ENCODE measurements around the gene MACROD1. TPM values are rescaled to one million over a fixed set of nuclear protein-coding genes. Genes with fewer than 3 reads are reported as not detected.

Gene MACROD1
- total and polyA plus RNA-seq, 9 of the 15 experiments (the other 6 are each of a cell fraction or from before 2014, with no cell fraction given) = 1.1 to 60.0 (median 26.4) TPM

- TF ChIP-seq NCOA2 (IDR thresholded peaks at IDR 0.05; ENCODE audit: partially characterized antibody in 2 of 2) (no peak), SRSF3 (IDR thresholded peaks at IDR 0.05; ENCODE audit: insufficient read depth, low read length) (0 out of 2 replicates have a peak, but pooled peaks have one; percentile 68), TCF7 (IDR thresholded peaks at IDR 0.05; ENCODE audit: borderline replicate concordance) (no peak), ZNF778 (CRISPR knock-in tag; IDR thresholded peaks at IDR 0.05) (no peak), SIN3A (IDR thresholded peaks at IDR 0.05; ENCODE audit: borderline replicate concordance in 2 of 2, control insufficient read depth in 1 of 2, low read depth in 2 of 2, low read length in 2 of 2) (peak; percentile 51 to 79; a peak in 2 of 4 replicates), TAF7 (tag; IDR thresholded peaks at IDR 0.05) (peak; percentile 82), ZNF408 (CRISPR knock-in tag; IDR thresholded peaks at IDR 0.05; ENCODE audit: low read depth) (no peak), TFAM (CRISPR knock-in tag; conservative IDR thresholded peaks at IDR 0.05) (no peak), ZBTB1 (CRISPR knock-in tag; IDR thresholded peaks at IDR 0.05; ENCODE audit: borderline replicate concordance, low read depth) (0 out of 2 replicates have a peak, but pooled peaks have one; percentile 18), MCM5 (IDR thresholded peaks at IDR 0.05; ENCODE audit: low read depth) (no peak), ZNF143 (CRISPR knock-in tag; IDR thresholded peaks at IDR 0.05) (no peak), ZNF695 (CRISPR knock-in tag; IDR thresholded peaks at IDR 0.05) (no peak), KLF1 (tag; IDR thresholded peaks at IDR 0.05) (no peak), ZC3H8 (IDR thresholded peaks at IDR 0.05) (no peak), KHSRP (IDR thresholded peaks at IDR 0.05) (no peak), IRF1 (CRISPR knock-in tag; IDR thresholded peaks at IDR 0.05; ENCODE audit: borderline replicate concordance) (no peak), POLR2AphosphoS5 (IDR thresholded peaks at IDR 0.05; ENCODE audit: control insufficient read depth, insufficient read depth, low read depth, low read length) (peak; percentile 90), MNT (conservative IDR thresholded peaks at IDR 0.05) (peak in 1 of 2 experiments; percentile 80; a peak in 2 of 4 replicates), NR2F6 (CRISPR knock-in tag; IDR thresholded peaks at IDR 0.05) (no peak), MYNN (IDR thresholded peaks at IDR 0.05) (0 out of 2 replicates have a peak, but pooled peaks have one; percentile 38), MYNN (CRISPR knock-in tag; IDR thresholded peaks at IDR 0.05) (no peak), FOXA1 (IDR thresholded peaks at IDR 0.05; ENCODE audit: borderline replicate concordance) (no peak), NFIC (IDR thresholded peaks at IDR 0.05) (peak; percentile 46), FUS (optimal IDR thresholded peaks at IDR 0.05; ENCODE audit: low read depth, low read length) (no peak), GABPA (tag; conservative IDR thresholded peaks at IDR 0.05; ENCODE audit: low read depth) (peak; percentile 98)
- TF ChIP-seq, protein P1, sequence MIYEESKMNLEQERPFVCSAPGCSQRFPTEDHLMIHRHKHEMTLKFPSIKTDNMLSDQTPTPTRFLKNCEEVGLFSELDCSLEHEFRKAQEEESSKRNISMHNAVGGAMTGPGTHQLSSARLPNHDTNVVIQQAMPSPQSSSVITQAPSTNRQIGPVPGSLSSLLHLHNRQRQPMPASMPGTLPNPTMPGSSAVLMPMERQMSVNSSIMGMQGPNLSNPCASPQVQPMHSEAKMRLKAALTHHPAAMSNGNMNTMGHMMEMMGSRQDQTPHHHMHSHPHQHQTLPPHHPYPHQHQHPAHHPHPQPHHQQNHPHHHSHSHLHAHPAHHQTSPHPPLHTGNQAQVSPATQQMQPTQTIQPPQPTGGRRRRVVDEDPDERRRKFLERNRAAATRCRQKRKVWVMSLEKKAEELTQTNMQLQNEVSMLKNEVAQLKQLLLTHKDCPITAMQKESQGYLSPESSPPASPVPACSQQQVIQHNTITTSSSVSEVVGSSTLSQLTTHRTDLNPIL (CRISPR knock-in tag; IDR thresholded peaks at IDR 0.05) = no peak
Observed at GRCh38 chr11:63974259-63975143, 191.4 kb downstream of the MACROD1 start, which contains the start of gene COX8A (continued).
